Kidney (tissue), 14 donors: ENCODE measurements around the gene MAPK10. TPM values are rescaled to one million over a fixed set of nuclear protein-coding genes. Genes with fewer than 3 reads are reported as not detected.

Experiments
- DNase-seq, 5 donors: peaks; one replicate each; pipeline ENCODE4 v3.0.0-alpha.2; 2013 to 2020
- FAIRE-seq: peaks from 2 replicates; lab custom pipeline; 2012; peaks lifted over from hg19 to GRCh38; lab: Jason Lieb, UNC
- H3K27ac ChIP-seq, 2 donors: one replicate each; pipeline ENCODE4 v1.7.0; 2013; ENCODE audit warnings: low read depth in 2 of 2, low read length in 2 of 2, inconsistent platforms in 1 of 2
- H3K27me3 ChIP-seq: one replicate; pipeline ENCODE4 v1.7.1; 2013; ENCODE audit warnings: low read length, inconsistent platforms; ENCODE audit not compliant: control insufficient read depth, insufficient read depth
- H3K36me3 ChIP-seq, 3 donors: one replicate each; pipeline versions ENCODE4 v1.7.0 to v1.7.1; 2013; ENCODE audit warnings: low read length in 3 of 3, control low read depth in 1 of 3, inconsistent platforms in 1 of 3; ENCODE audit not compliant: insufficient read depth in 3 of 3, control insufficient read depth in 2 of 3
- H3K4me1 ChIP-seq, 3 donors: one replicate each; pipeline versions ENCODE4 v1.7.0 to v1.7.1; 2013; ENCODE audit warnings: low read length in 3 of 3, inconsistent platforms in 1 of 3, low read depth in 1 of 3; ENCODE audit not compliant: control insufficient read depth in 2 of 3, insufficient read depth in 2 of 3
- H3K4me3 ChIP-seq, 3 donors: one replicate each; pipeline versions ENCODE4 v1.7.0 to v1.8.1; 2013; ENCODE audit warnings: low read length in 3 of 3, control low read depth in 1 of 3, inconsistent platforms in 1 of 3
- H3K9ac ChIP-seq, 3 donors: one replicate each; pipeline versions ENCODE4 v1.7.0 to v1.7.1; 2013; ENCODE audit warnings: low read length in 3 of 3, control low read depth in 1 of 3, inconsistent platforms in 1 of 3
- H3K9me3 ChIP-seq, 3 donors: one replicate each; pipeline versions ENCODE4 v1.7.0 to v1.7.1; 2013; ENCODE audit warnings: low read length in 3 of 3, control low read depth in 1 of 3, inconsistent platforms in 1 of 3; ENCODE audit not compliant: control insufficient read depth in 2 of 3, insufficient read depth in 1 of 3
- intact Hi-C: fragments of 100-400 bp; cut with DNase I; formaldehyde crosslinking; loops from one replicate; pipeline ENCODE4 v1.11.1; 2022
- polyA plus RNA-seq: library from polyadenylated mRNA; stranded (reverse); fragments of 350-450 nt; fragmentation: Illumina TruSeq; extraction: RNeasy Lipid Tissue Mini Kit (QIAGEN cat#74804); gene quantifications from one replicate; pipeline ENCODE4 v1.2.3, GENCODE V29; 2014; ENCODE audit warnings: low read depth, low replicate concordance; ENCODE audit not compliant: insufficient read depth
- total RNA-seq: library from RNA; stranded (reverse); fragmentation: NEBNext Ultra II Directional; extraction: Animal tissue kit (Norgen Biotek cat#: 25700); gene quantifications from one replicate; pipeline ENCODE4 v1.2.1, GENCODE V29; 2021
- TF ChIP-seq, protein P1 (sequence below): IDR thresholded peaks from 3 replicates; pipeline ENCODE4 v1.5.1; 2012; ENCODE audit warnings: mild to moderate bottlenecking, moderate library complexity, borderline replicate concordance; ENCODE audit not compliant: insufficient read depth; ENCODE audit errors: extremely low read depth
- donor health status: control.
- donor health status: control.
- donor health status: control.
- donor health status: control.
- donor health status: control.
- donor health status: DM: yes; HTN: yes; CAD: no.
- donor health status: Normal renal cell carcinoma (clear cell type).

Gene MAPK10
- total and polyA plus RNA-seq, 2 donors from 2014 or later = 27.6 to 54.5 TPM

DNA sequence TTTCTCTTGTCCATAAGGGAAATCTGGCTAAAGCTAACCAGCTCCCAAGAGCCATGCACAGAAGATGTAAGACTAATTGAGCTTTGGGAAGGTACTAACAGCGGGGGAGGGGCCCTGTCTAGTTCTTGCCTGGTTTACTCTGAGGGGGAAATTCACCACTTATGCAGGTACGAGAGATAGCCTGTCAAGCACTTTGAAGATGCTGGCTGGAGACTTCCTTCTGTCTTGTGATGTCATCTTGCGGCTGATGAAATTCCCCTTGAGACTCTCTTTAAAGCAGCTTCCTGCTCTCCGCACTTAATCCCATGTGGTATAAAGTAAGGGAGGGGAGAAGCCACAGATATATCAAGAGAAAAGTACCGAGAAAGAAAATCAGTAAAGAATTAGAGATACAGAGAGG lies 345.3 kb downstream of the MAPK10 start:
- Histone ChIP-seq H3K9me3 (no peaks in the 10 kb centered on the region), H3K27ac (no peak overlapping the region), H3K27me3 (no peaks in the 10 kb centered on the region), H3K9ac (no peak overlapping the region), H3K4me1 (no peaks in the 10 kb centered on the region), H3K36me3 (peaks cover 0 to 4% (median 0%) of the 10 kb centered on the region in 3 donors), H3K4me3 (no peak overlapping the region)
- DNase-seq (no peak), FAIRE-seq (no peak)
- TF ChIP-seq, protein P1, sequence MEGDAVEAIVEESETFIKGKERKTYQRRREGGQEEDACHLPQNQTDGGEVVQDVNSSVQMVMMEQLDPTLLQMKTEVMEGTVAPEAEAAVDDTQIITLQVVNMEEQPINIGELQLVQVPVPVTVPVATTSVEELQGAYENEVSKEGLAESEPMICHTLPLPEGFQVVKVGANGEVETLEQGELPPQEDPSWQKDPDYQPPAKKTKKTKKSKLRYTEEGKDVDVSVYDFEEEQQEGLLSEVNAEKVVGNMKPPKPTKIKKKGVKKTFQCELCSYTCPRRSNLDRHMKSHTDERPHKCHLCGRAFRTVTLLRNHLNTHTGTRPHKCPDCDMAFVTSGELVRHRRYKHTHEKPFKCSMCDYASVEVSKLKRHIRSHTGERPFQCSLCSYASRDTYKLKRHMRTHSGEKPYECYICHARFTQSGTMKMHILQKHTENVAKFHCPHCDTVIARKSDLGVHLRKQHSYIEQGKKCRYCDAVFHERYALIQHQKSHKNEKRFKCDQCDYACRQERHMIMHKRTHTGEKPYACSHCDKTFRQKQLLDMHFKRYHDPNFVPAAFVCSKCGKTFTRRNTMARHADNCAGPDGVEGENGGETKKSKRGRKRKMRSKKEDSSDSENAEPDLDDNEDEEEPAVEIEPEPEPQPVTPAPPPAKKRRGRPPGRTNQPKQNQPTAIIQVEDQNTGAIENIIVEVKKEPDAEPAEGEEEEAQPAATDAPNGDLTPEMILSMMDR = no peak
- intact Hi-C loops = no loop called here

DNA sequence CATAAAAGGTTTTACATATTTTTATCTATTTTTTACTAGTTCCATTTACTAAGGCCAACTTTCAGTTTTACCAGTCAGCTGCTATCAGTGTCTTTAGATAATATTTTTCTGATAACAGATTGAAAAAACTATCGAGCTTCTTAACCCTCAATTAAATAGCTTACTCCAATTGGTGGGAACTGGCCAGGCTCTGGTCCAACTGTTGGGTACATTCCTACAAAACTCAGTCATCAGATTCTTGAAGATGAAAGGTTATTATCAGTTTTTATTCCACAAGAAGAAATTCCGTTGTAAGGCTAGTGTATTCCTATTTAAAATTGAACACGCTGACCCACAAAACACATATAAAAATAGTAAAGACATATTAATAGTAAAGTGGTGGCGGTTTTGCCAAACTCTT lies 346.2 kb downstream of the MAPK10 start:
- Histone ChIP-seq H3K36me3 (peaks cover 0 to 4% (median 0%) of the 10 kb centered on the region in 3 donors), H3K27ac (no peak overlapping the region), H3K9ac (no peak overlapping the region), H3K4me3 (no peak overlapping the region), H3K4me1 (no peaks in the 10 kb centered on the region), H3K27me3 (no peaks in the 10 kb centered on the region), H3K9me3 (no peaks in the 10 kb centered on the region)
- intact Hi-C loops = no loop called here
- TF ChIP-seq, protein P1 = no peak
- no peak for DNase-seq
- FAIRE-seq = no peak

DNA sequence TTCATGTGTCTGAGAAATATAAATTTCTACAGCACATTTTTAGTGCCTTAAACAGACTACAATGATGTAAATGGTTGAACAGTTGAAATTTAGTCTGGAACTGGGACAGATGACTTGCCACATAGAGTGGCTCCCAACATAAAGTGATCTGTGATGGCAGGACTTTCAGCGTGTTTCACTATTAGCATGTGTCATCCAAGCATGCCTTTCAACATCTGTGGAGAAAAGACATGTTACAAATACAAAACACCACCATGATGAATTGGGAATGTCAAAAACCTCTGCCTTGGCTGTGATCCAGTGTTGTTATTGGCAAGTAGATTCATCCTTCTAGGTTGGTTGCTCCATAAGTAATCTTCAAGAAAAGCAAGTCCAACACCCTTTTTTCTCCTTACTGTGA lies 348.7 kb downstream of the MAPK10 start:
- Histone ChIP-seq H3K4me1 (no peaks in the 10 kb centered on the region), H3K9me3 (no peaks in the 10 kb centered on the region), H3K4me3 (no peak overlapping the region), H3K27ac (no peak overlapping the region), H3K9ac (no peak overlapping the region), H3K36me3 (no peaks in the 10 kb centered on the region), H3K27me3 (no peaks in the 10 kb centered on the region)
- DNase-seq = peak in 1 of 5 donors; percentile 41
- intact Hi-C loops = no loop called here
- no peak for FAIRE-seq
- TF ChIP-seq, protein P1 = no peak

DNA sequence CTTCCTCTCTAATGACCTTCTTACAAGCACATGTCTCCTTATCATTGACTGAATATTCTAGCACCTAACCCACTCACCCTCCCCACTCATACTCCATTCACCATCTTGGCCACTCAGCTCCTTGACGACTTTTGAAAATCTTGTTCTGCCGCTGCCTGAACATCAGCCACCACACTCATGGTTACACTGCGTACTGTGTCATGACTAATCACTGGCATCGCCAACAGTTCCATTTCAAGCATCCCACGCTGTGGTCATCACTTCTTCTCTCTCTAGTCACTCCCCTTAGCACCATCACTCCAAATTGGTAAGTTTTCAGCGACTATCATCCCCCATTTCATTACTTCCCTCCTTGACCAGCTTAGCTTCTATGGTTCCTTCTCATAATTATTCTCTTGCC lies 352.8 kb downstream of the MAPK10 start:
- H3K36me3 ChIP-seq = peaks cover 0 to 10% (median 6%) of the 10 kb centered on the region in 3 donors
- no peak for DNase-seq
- no peaks in the 10 kb centered on the region for H3K27me3 ChIP-seq
- TF ChIP-seq, protein P1 = no peak
- H3K4me1 ChIP-seq = no peaks in the 10 kb centered on the region
- intact Hi-C loops = no loop called here
- H3K9me3 ChIP-seq = no peaks in the 10 kb centered on the region
- no peak for FAIRE-seq
- no peak overlapping the region for H3K4me3 ChIP-seq
- H3K27ac ChIP-seq = no peak overlapping the region
- H3K9ac ChIP-seq = no peak overlapping the region
